ENCODE measurements around the gene PDE3A. TPM values are rescaled to one million over a fixed set of nuclear protein-coding genes. Genes with fewer than 3 reads are reported as not detected.

Gene PDE3A
- total and polyA plus RNA-seq, 10 of the 15 experiments (the other 5 are each of a cell fraction or from before 2014, with no cell fraction given), result 0.01 to 2.6 (median 1.5) TPM

- no peak for TF ChIP-seq STAT3 (IDR thresholded peaks at IDR 0.05; ENCODE audit: low read depth, low read length)
- no peak for TF ChIP-seq USF2 (IDR thresholded peaks at IDR 0.05; ENCODE audit: borderline replicate concordance, low read depth, low read length)
- no peak for TF ChIP-seq BCL11A (IDR thresholded peaks at IDR 0.05; ENCODE audit: low read depth, low read length)
- TF ChIP-seq ESRRA (IDR thresholded peaks at IDR 0.05; ENCODE audit: low read length), result no peak
- no peak for TF ChIP-seq NKRF (conservative IDR thresholded peaks at IDR 0.05)
Observed at GRCh38 chr12:20497707-20498106, 129.4 kb downstream of the PDE3A start (continued).

- WGBS (ENCODE audit: insufficient coverage, insufficient replicate concordance, low lambda C conversion rate, missing lambda C conversion rate), result 2% methylated on average over 2 of the region's 2 CpGs
- in situ Hi-C loops (cut with MboI) (no loop called here), intact Hi-C loops (cut with micrococcal nuclease; ENCODE audit: unreplicated experiment) (no loop called here)
- no peaks in the 10 kb centered on the region for H3K4me1 ChIP-seq (ENCODE audit: control insufficient read depth, insufficient read depth, low read length)
- CTCF ChIA-PET, result no interaction called here
- SMC1A ChIA-PET (ENCODE audit: uncharacterized antibody, unreplicated experiment), result interaction anchor here (1.0 kb wide), 1 partner anchor 25 kb away, joined by 3 read pairs; no protein-coding TSS in a partner anchor
- H3K27ac ChIP-seq (ENCODE audit: control insufficient read depth, insufficient read depth), result no peak overlapping the region
- no TSS peak for BruUV-seq (replicated peaks)
- RAD21 ChIA-PET (ENCODE audit: unreplicated experiment), result no interaction called here
- TF ChIP-seq ATF2 (IDR thresholded peaks at IDR 0.05; ENCODE audit: low read length), result no peak
- no peak for TF ChIP-seq TARDBP (IDR thresholded peaks at IDR 0.05; ENCODE audit: borderline replicate concordance)
- TF ChIP-seq STAT3 (IDR thresholded peaks at IDR 0.05; ENCODE audit: low read depth, low read length), result no peak
- TF ChIP-seq YY1 (IDR thresholded peaks at IDR 0.05; ENCODE audit: low read depth, low read length), result no peak
- TF ChIP-seq CEBPB (IDR thresholded peaks at IDR 0.05; ENCODE audit: borderline replicate concordance in 1 of 2, low read depth in 2 of 2, low read length in 2 of 2), result no peak
- TF ChIP-seq NFYA (IDR thresholded peaks at IDR 0.05; ENCODE audit: borderline replicate concordance, low read depth, low read length), result no peak
- TF ChIP-seq NR2C1 (IDR thresholded peaks at IDR 0.05), result no peak
- TF ChIP-seq GABPA (IDR thresholded peaks at IDR 0.05; ENCODE audit: low read depth), result no peak
- TF ChIP-seq BMI1 (IDR thresholded peaks at IDR 0.05; ENCODE audit: borderline replicate concordance), result no peak
- no peak for TF ChIP-seq NR2F1 (conservative IDR thresholded peaks at IDR 0.05)
- TF ChIP-seq SMAD1 (IDR thresholded peaks at IDR 0.05; ENCODE audit: low read depth, partially characterized antibody), result no peak
- TF ChIP-seq IRF3 (IDR thresholded peaks at IDR 0.05), result no peak
- no peak for TF ChIP-seq ATF7 (IDR thresholded peaks at IDR 0.05; ENCODE audit: low read depth)
- TF ChIP-seq FOS (IDR thresholded peaks at IDR 0.05; ENCODE audit: borderline replicate concordance, extremely low read depth, insufficient read length), result no peak
- TF ChIP-seq FOXM1 (IDR thresholded peaks at IDR 0.05; ENCODE audit: low read depth, low read length), result no peak
- no peak overlapping the region for H3K4me3 ChIP-seq
- H3K36me3 ChIP-seq (ENCODE audit: control insufficient read depth in 2 of 2, insufficient read depth in 2 of 2, low read length in 1 of 2), result no peaks in the 10 kb centered on the region
- no peak for ATAC-seq
- POLR2A ChIA-PET, result no interaction called here
- no peaks in the 10 kb centered on the region for H3K79me2 ChIP-seq (ENCODE audit: control insufficient read depth, insufficient read depth, low read length)
- H3K9me3 ChIP-seq (replicated peaks; ENCODE audit: control insufficient read depth, insufficient read depth, low read length), result no peaks in the 10 kb centered on the region
- H3K27me3 ChIP-seq (replicated peaks in 1 of 2; ENCODE audit: control insufficient read depth in 2 of 2, insufficient read depth in 2 of 2, low read length in 1 of 2), result no peaks in the 10 kb centered on the region
- no peak overlapping the region for H2AFZ ChIP-seq (ENCODE audit: control insufficient read depth, low read depth, low read length)
- FAIRE-seq, result no peak
- H4K20me1 ChIP-seq (ENCODE audit: control insufficient read depth, insufficient read depth), result no peaks in the 10 kb centered on the region
- DNase-seq (ENCODE audit: low read depth, low spot score), result no peak
- no peak overlapping the region for H3K9ac ChIP-seq (ENCODE audit: control insufficient read depth, insufficient read depth, low read length)
- H3K4me2 ChIP-seq (ENCODE audit: control insufficient read depth, insufficient read depth), result no peak overlapping the region
Observed at GRCh38 chr12:20501958-20502357, 133.6 kb downstream of the PDE3A start.
